Loucy (cell line): Measurements from ENCODE around the gene MLLT10.

Experiments
- EZH2phosphoT487 ChIP-seq: fragments of 200-600 bp; IDR thresholded peaks from 2 replicates; pipeline ENCODE4 v1.6.1; 2018; ENCODE audit warnings: antibody characterized with exemption, mild to moderate bottlenecking, moderate library complexity, borderline replicate concordance
- TF ChIP-seq, protein P1 (sequence below): fragments of 200-600 bp; sonication (generic); conservative IDR thresholded peaks from 2 replicates; pipeline ENCODE4 v1.5.1; 2014; ENCODE audit warnings: mild to moderate bottlenecking, antibody characterized with exemption, low read length

DNA sequence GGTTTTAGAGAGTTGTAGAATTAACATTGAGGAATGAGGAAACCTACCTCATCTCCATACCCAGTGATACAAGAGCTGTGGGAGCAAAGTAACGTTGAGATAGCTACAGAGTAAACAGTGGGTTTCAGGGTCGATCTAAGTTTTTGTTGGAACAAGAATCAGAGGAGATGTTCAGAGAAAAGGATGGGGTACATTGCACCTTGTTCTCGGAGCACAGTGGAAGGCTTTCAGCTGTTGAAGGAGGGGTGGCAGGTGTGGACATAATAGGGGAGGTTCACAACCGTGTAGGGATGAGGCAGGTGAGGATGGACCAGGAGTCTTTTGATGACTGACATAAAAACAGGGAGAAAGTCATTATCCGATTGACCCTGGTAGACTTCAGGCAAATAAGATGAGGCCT, 121.7 kb downstream of the MLLT10 start:
- TF ChIP-seq, protein P1, sequence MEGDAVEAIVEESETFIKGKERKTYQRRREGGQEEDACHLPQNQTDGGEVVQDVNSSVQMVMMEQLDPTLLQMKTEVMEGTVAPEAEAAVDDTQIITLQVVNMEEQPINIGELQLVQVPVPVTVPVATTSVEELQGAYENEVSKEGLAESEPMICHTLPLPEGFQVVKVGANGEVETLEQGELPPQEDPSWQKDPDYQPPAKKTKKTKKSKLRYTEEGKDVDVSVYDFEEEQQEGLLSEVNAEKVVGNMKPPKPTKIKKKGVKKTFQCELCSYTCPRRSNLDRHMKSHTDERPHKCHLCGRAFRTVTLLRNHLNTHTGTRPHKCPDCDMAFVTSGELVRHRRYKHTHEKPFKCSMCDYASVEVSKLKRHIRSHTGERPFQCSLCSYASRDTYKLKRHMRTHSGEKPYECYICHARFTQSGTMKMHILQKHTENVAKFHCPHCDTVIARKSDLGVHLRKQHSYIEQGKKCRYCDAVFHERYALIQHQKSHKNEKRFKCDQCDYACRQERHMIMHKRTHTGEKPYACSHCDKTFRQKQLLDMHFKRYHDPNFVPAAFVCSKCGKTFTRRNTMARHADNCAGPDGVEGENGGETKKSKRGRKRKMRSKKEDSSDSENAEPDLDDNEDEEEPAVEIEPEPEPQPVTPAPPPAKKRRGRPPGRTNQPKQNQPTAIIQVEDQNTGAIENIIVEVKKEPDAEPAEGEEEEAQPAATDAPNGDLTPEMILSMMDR: no peak
- no peak for TF ChIP-seq EZH2phosphoT487
